Testis (tissue), 2 donors: ENCODE results near the gene DIAPH3.

Experiments
- CTCF ChIP-seq, 3 experiments: fragments of 450-650 bp in 2 of 3; fragments of 200-600 bp in 1 of 3; sonication (generic) in 1 of 3; IDR thresholded peaks; one replicate each; pipeline ENCODE4 v1.5.1; 2016 to 2019; ENCODE audit warnings: antibody characterized with exemption in 3 of 3, mild to moderate bottlenecking in 2 of 3, moderate library complexity in 1 of 3
- POLR2A ChIP-seq: fragments of 450-650 bp; IDR thresholded peaks from one replicate; pipeline ENCODE4 v1.6.1; 2017; ENCODE audit warnings: antibody characterized with exemption, mild to moderate bottlenecking, moderate library complexity

GRCh38 chr13:59681636-59682311 lies 482.0 kb downstream of the DIAPH3 start:
- TF ChIP-seq CTCF (IDR thresholded peaks at IDR 0.05) (no peak), POLR2A (no peak)
